ENCODE results near the gene TPGS1. TPM values are rescaled to one million over a fixed set of nuclear protein-coding genes. Genes with fewer than 3 reads are reported as not detected.

The TPGS1 gene
- total RNA-seq, 6 experiments from 2014 or later, result 20.2 to 24.7 (median 21.1) TPM

- no peak overlapping the region for H3K4me3 Mint-ChIP-seq
- peaks cover 1% of the 10 kb centered on the region; the same call in 1 of the 2 replicates for H3K27me3 Mint-ChIP-seq (ENCODE audit: insufficient read depth)
- no peak overlapping the region for H3K27ac Mint-ChIP-seq
- no peak for TF ChIP-seq CTCF (IDR thresholded peaks at IDR 0.05)
- peaks cover 5% of the 10 kb centered on the region; the same call in 1 of the 2 replicates for H3K4me1 Mint-ChIP-seq (ENCODE audit: low read depth)
- H3K9me3 Mint-ChIP-seq, result no peaks in the 10 kb centered on the region; the same call in 1 of the 2 replicates
- no peak for DNase-seq
- peaks cover 20% of the 10 kb centered on the region for H3K36me3 Mint-ChIP-seq (ENCODE audit: low read depth)
Observed at GRCh38 chr19:517721-518597, 10.7 kb downstream of the TPGS1 start.

- DNase-seq, result no peak
- Mint-ChIP-seq H3K4me1 (ENCODE audit: low read depth) (peaks cover 5% of the 10 kb centered on the region; the same call in 1 of the 2 replicates), H3K4me3 (no peak overlapping the region), H3K27me3 (ENCODE audit: insufficient read depth) (no peaks in the 10 kb centered on the region; the same call in 1 of the 2 replicates), H3K27ac (no peak overlapping the region), H3K9me3 (no peaks in the 10 kb centered on the region; the same call in 1 of the 2 replicates), H3K36me3 (ENCODE audit: low read depth) (peaks cover 15% of the 10 kb centered on the region)
- TF ChIP-seq CTCF (IDR thresholded peaks at IDR 0.05), result no peak
Observed at GRCh38 chr19:518598-519231, 11.4 kb downstream of the TPGS1 start.

- no peak for TF ChIP-seq CTCF (IDR thresholded peaks at IDR 0.05)
- H3K36me3 Mint-ChIP-seq (ENCODE audit: low read depth), result peaks cover 9% of the 10 kb centered on the region
- DNase-seq, result no peak
- H3K4me3 Mint-ChIP-seq, result no peak overlapping the region
- H3K27me3 Mint-ChIP-seq (ENCODE audit: insufficient read depth), result no peaks in the 10 kb centered on the region; the same call in 1 of the 2 replicates
- peaks cover 5% of the 10 kb centered on the region; the same call in 1 of the 2 replicates for H3K4me1 Mint-ChIP-seq (ENCODE audit: low read depth)
- no peaks in the 10 kb centered on the region; the same call in 1 of the 2 replicates for H3K9me3 Mint-ChIP-seq
- no peak overlapping the region for H3K27ac Mint-ChIP-seq
Observed at GRCh38 chr19:519449-519865, 12.2 kb downstream of the TPGS1 start.

GRCh38 chr19:522726-523125, 15.4 kb downstream of the TPGS1 start:
- peaks cover 1% of the 10 kb centered on the region; the same call in 1 of the 2 replicates for H3K27me3 Mint-ChIP-seq (ENCODE audit: insufficient read depth)
- no peak for DNase-seq
- no peak overlapping the region for H3K27ac Mint-ChIP-seq
- H3K4me1 Mint-ChIP-seq (ENCODE audit: low read depth), result no peaks in the 10 kb centered on the region
- TF ChIP-seq CTCF (IDR thresholded peaks at IDR 0.05), result no peak
- H3K4me3 Mint-ChIP-seq, result no peak overlapping the region
- peaks cover 9% of the 10 kb centered on the region for H3K36me3 Mint-ChIP-seq (ENCODE audit: low read depth)
- no peaks in the 10 kb centered on the region; the same call in 1 of the 2 replicates for H3K9me3 Mint-ChIP-seq

GRCh38 chr19:524062-524674, 16.9 kb downstream of the TPGS1 start:
- Mint-ChIP-seq H3K4me1 (ENCODE audit: low read depth) (no peaks in the 10 kb centered on the region), H3K27me3 (ENCODE audit: insufficient read depth) (peaks cover 1% of the 10 kb centered on the region; the same call in 1 of the 2 replicates), H3K36me3 (ENCODE audit: low read depth) (peaks cover 9% of the 10 kb centered on the region), H3K4me3 (peak overlapping the region; percentile 42), H3K9me3 (no peaks in the 10 kb centered on the region; the same call in 1 of the 2 replicates), H3K27ac (peak overlapping the region; percentile 43; the same call in 1 of the 2 replicates)
- DNase-seq, result peak; percentile 21
- TF ChIP-seq CTCF (IDR thresholded peaks at IDR 0.05), result no peak

Data from HFFc6 (cell line).